ENCODE measurements around the gene CNST. TPM values are rescaled to one million over a fixed set of nuclear protein-coding genes. Genes with fewer than 3 reads are reported as not detected.
A peak's percentile ranks its signal among the peaks of the same experiment; 100 is the strongest.

Gene CNST
- total RNA-seq, 1 donor from 2014 or later, result 25.6 TPM

- H3K9me3 ChIP-seq (ENCODE audit: low read depth), result no peaks in the 10 kb centered on the region
- TF ChIP-seq EZH2phosphoT487 (IDR thresholded peaks at IDR 0.05), result no peak
- TF ChIP-seq EZH2 (IDR thresholded peaks at IDR 0.05), result no peak
- TF ChIP-seq CTCF (IDR thresholded peaks at IDR 0.05), result no peak
- Mint-ChIP-seq H3K36me3 (no peaks in the 10 kb centered on the region), H3K27ac (no peak overlapping the region), H3K4me3 (no peak overlapping the region), H3K27me3 (ENCODE audit: insufficient read depth, low read depth) (peaks cover 11% of the 10 kb centered on the region), H3K4me1 (no peaks in the 10 kb centered on the region), H3K9me3 (peaks cover 22% of the 10 kb centered on the region)
- no peaks in the 10 kb centered on the region for H3K27me3 ChIP-seq
- no peak overlapping the region for H2AFZ ChIP-seq (replicated peaks)
- DNase-seq (ENCODE audit: low spot score), result no peak
- no peaks in the 10 kb centered on the region for H3F3A ChIP-seq (ENCODE audit: low read depth)
- H3K27ac ChIP-seq, result no peak overlapping the region
- H3K4me2 ChIP-seq, result no peak overlapping the region
- no peaks in the 10 kb centered on the region for H4K20me1 ChIP-seq (ENCODE audit: low read depth)
- no peak overlapping the region for H3K4me3 ChIP-seq
- no peaks in the 10 kb centered on the region for H3K79me2 ChIP-seq (ENCODE audit: low read depth)
- H3K36me3 ChIP-seq, result no peaks in the 10 kb centered on the region
- no peaks in the 10 kb centered on the region for H3K4me1 ChIP-seq
- no peak overlapping the region for H3K9ac ChIP-seq
Observed at GRCh38 chr1:246527402-246528088, 38.7 kb upstream of the CNST start.

DNA sequence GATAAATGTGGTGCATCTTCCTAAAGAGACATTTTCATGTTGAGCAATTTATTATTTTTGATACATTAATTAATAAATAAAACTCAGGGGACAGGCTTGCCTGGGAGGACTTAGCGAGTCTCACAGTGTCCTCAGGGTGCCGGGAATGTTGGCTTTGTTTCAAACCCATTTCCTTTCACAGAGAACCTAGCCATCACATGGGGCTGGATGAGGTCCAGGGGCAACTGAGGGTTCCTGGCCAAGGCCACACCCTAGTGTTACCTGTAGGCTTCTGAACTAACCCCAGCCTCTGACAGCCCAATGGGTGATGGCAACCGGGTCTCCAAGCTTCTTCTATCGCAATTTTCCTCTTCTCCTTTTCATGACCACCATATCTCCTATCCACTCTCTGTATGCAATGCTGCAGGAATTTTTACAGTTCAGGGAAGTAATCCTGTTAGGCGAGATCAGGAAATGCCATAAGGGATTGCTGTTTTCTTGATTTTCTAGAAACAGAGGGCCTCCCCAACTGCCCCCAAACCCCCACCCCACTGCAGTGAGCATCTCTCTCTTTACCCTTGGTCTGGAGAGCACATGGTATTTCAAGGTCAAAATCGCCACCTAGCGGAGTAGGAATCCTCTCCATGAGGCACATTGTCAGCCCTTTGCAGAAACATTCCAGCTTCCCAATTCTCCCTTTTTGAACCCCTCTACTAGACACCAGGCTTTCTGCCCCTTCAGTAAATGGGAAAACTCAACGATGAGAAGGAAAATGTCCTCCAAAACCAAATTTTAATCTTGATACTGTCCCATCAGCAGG is 37.1 kb upstream of the CNST start:
- Histone ChIP-seq H3K79me2 (ENCODE audit: low read depth) (no peaks in the 10 kb centered on the region), H3K4me3 (no peak overlapping the region), H3K9me3 (ENCODE audit: low read depth) (no peaks in the 10 kb centered on the region), H3K27ac (no peak overlapping the region), H3K4me1 (peaks cover 7% of the 10 kb centered on the region), H2AFZ (replicated peaks) (no peak overlapping the region), H3F3A (ENCODE audit: low read depth) (no peaks in the 10 kb centered on the region), H3K27me3 (no peaks in the 10 kb centered on the region), H4K20me1 (ENCODE audit: low read depth) (no peaks in the 10 kb centered on the region), H3K9ac (no peak overlapping the region), H3K4me2 (no peak overlapping the region), H3K36me3 (no peaks in the 10 kb centered on the region)
- no peak for DNase-seq (ENCODE audit: low spot score)
- Mint-ChIP-seq H3K27ac (no peak overlapping the region), H3K36me3 (no peaks in the 10 kb centered on the region), H3K27me3 (ENCODE audit: insufficient read depth, low read depth) (peaks cover 11% of the 10 kb centered on the region), H3K4me3 (no peak overlapping the region), H3K4me1 (no peaks in the 10 kb centered on the region), H3K9me3 (peaks cover 22% of the 10 kb centered on the region)
- TF ChIP-seq EZH2 (IDR thresholded peaks at IDR 0.05), result no peak
- TF ChIP-seq EZH2phosphoT487 (IDR thresholded peaks at IDR 0.05), result no peak
- TF ChIP-seq CTCF (IDR thresholded peaks at IDR 0.05), result no peak

DNA sequence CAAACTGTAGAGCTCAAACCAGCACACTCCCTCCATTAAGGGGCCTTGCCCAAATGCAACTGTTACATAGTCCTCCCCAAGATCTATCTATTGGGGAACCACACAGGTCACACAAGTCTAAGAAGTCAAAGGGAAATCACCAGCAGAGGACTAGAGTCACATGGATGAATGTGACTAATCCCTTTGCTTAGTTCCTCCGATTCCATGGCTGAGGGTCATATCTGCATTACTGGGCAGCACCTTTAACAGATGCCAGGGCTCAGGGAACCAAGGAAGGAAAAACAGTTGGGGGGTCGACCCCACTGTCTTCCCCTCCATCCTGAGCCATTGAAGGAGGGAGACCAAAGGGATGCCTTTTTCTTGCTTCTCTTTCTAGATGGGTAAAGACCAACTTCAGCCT is 35.8 kb upstream of the CNST start:
- Mint-ChIP-seq H3K4me3 (peak overlapping the region; percentile 41), H3K27ac (no peak overlapping the region), H3K27me3 (ENCODE audit: insufficient read depth, low read depth) (peaks cover 9% of the 10 kb centered on the region), H3K4me1 (no peaks in the 10 kb centered on the region), H3K36me3 (no peaks in the 10 kb centered on the region), H3K9me3 (peaks cover 22% of the 10 kb centered on the region)
- Histone ChIP-seq H2AFZ (replicated peaks) (no peak overlapping the region), H3F3A (ENCODE audit: low read depth) (no peaks in the 10 kb centered on the region), H3K4me3 (no peak overlapping the region), H3K27me3 (no peaks in the 10 kb centered on the region), H3K27ac (no peak overlapping the region), H3K79me2 (ENCODE audit: low read depth) (no peaks in the 10 kb centered on the region), H3K4me1 (peaks cover 7% of the 10 kb centered on the region), H3K9ac (no peak overlapping the region), H3K36me3 (no peaks in the 10 kb centered on the region), H3K9me3 (ENCODE audit: low read depth) (no peaks in the 10 kb centered on the region), H3K4me2 (no peak overlapping the region), H4K20me1 (ENCODE audit: low read depth) (no peaks in the 10 kb centered on the region)
- no peak for TF ChIP-seq EZH2phosphoT487 (IDR thresholded peaks at IDR 0.05)
- DNase-seq (ENCODE audit: low spot score), result no peak

DNA sequence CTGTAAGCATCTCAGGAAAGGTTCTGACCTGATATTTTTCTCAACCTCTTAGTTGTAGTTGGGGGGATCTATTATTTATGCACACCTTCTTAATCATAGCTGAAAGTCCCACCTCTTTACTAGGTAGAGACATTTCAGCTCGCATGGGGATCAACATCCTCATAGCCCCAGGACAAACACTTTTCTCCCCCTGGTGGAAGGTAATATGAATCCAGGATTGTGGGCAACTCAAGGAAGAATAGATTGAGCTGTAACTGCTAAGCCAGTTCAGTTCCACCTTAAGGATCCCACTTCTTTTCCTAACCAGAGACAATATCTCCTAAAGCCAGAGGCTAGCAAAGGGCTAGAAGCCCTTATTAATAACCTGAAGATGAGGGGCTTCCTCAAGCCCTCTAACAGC is 33.7 kb upstream of the CNST start:
- Histone ChIP-seq H3K4me2 (no peak overlapping the region), H3K27ac (no peak overlapping the region), H3K9ac (no peak overlapping the region), H3K79me2 (ENCODE audit: low read depth) (no peaks in the 10 kb centered on the region), H3K4me3 (no peak overlapping the region), H3K36me3 (no peaks in the 10 kb centered on the region), H4K20me1 (ENCODE audit: low read depth) (no peaks in the 10 kb centered on the region), H3K27me3 (no peaks in the 10 kb centered on the region), H3K4me1 (peaks cover 7% of the 10 kb centered on the region), H2AFZ (replicated peaks) (no peak overlapping the region), H3K9me3 (ENCODE audit: low read depth) (no peaks in the 10 kb centered on the region), H3F3A (ENCODE audit: low read depth) (no peaks in the 10 kb centered on the region)
- TF ChIP-seq CTCF (IDR thresholded peaks at IDR 0.05) (no peak), EZH2phosphoT487 (IDR thresholded peaks at IDR 0.05) (no peak), EZH2 (IDR thresholded peaks at IDR 0.05) (no peak)
- DNase-seq (ENCODE audit: low spot score), result no peak
- Mint-ChIP-seq H3K36me3 (no peaks in the 10 kb centered on the region), H3K4me3 (no peak overlapping the region), H3K27me3 (ENCODE audit: insufficient read depth, low read depth) (peaks cover 2% of the 10 kb centered on the region), H3K9me3 (peaks cover 19% of the 10 kb centered on the region), H3K27ac (no peak overlapping the region), H3K4me1 (no peaks in the 10 kb centered on the region)

Data from neural progenitor cell (in vitro differentiated cells).